Chondrocyte (in vitro differentiated cells): ENCODE data around the gene ZNF488. TPM values are rescaled to one million over a fixed set of nuclear protein-coding genes. Genes with fewer than 3 reads are reported as not detected.

Experiments
- DNase-seq: peaks from one replicate; pipeline ENCODE4 v3.0.0; 2021; ENCODE audit warnings: mixed read lengths, low spot score
- H3K27ac Mint-ChIP-seq: one replicate; pipeline ENCODE4 v1.8.0; 2021; ENCODE audit warnings: mild to moderate bottlenecking, moderate library complexity, mixed read lengths; ENCODE audit not compliant: unreplicated experiment
- H3K27me3 Mint-ChIP-seq: 2 replicates; pipeline ENCODE4 v1.8.0; 2021; ENCODE audit warnings: low read depth, mixed read lengths
- H3K36me3 Mint-ChIP-seq: 2 replicates; pipeline ENCODE4 v1.8.0; 2021; ENCODE audit warnings: low read depth, mixed read lengths
- H3K4me1 Mint-ChIP-seq: 2 replicates; pipeline ENCODE4 v1.8.0; 2021; ENCODE audit warnings: low read depth, mild to moderate bottlenecking, mixed read lengths
- H3K4me3 Mint-ChIP-seq: one replicate; pipeline ENCODE4 v1.8.0; 2021; ENCODE audit warnings: mild to moderate bottlenecking, moderate library complexity, mixed read lengths; ENCODE audit not compliant: unreplicated experiment
- H3K9me3 Mint-ChIP-seq: 2 replicates; pipeline ENCODE4 v1.8.0; 2021; ENCODE audit warnings: low read depth, mixed read lengths
- CTCF ChIP-seq: fragments of 200-600 bp; sonication (generic); IDR thresholded peaks from 2 replicates; pipeline ENCODE4 v1.5.0; 2021; ENCODE audit warnings: antibody characterized with exemption, mild to moderate bottlenecking, moderate library complexity
- total RNA-seq: library from RNA; stranded (reverse); gene quantifications from 3 replicates; pipeline ENCODE4 v1.2.1, GENCODE V29; 2021

Gene ZNF488
- total RNA-seq, 1 donor from 2014 or later, result 0.17 TPM

GRCh38 chr10:47370878-47371277 lies 13.2 kb downstream of the ZNF488 start:
- no peak for DNase-seq
- peaks cover 44% of the 10 kb centered on the region for H3K4me1 Mint-ChIP-seq
- no peak for TF ChIP-seq CTCF
- no peak overlapping the region for H3K4me3 Mint-ChIP-seq
- H3K27me3 Mint-ChIP-seq, result peaks cover 3% of the 10 kb centered on the region
- no peak overlapping the region for H3K27ac Mint-ChIP-seq
- no peaks in the 10 kb centered on the region for H3K9me3 Mint-ChIP-seq
- H3K36me3 Mint-ChIP-seq, result peaks cover 1% of the 10 kb centered on the region

GRCh38 chr10:47370015-47370767 lies 13.9 kb downstream of the ZNF488 start:
- H3K27ac Mint-ChIP-seq, result no peak overlapping the region
- H3K4me1 Mint-ChIP-seq, result peaks cover 39% of the 10 kb centered on the region
- no peaks in the 10 kb centered on the region for H3K9me3 Mint-ChIP-seq
- peaks cover 3% of the 10 kb centered on the region for H3K27me3 Mint-ChIP-seq
- H3K4me3 Mint-ChIP-seq, result no peak overlapping the region
- DNase-seq, result peak; percentile 59
- TF ChIP-seq CTCF, result no peak
- H3K36me3 Mint-ChIP-seq, result peaks cover 1% of the 10 kb centered on the region

GRCh38 chr10:47369251-47369894 lies 14.7 kb downstream of the ZNF488 start:
- Mint-ChIP-seq H3K4me1 (peaks cover 31% of the 10 kb centered on the region), H3K4me3 (no peak overlapping the region), H3K27ac (no peak overlapping the region), H3K36me3 (peaks cover 1% of the 10 kb centered on the region), H3K9me3 (no peaks in the 10 kb centered on the region), H3K27me3 (peaks cover 5% of the 10 kb centered on the region)
- DNase-seq, result no peak
- TF ChIP-seq CTCF, result no peak

GRCh38 chr10:47368431-47369180 lies 15.5 kb downstream of the ZNF488 start:
- Mint-ChIP-seq H3K4me3 (no peak overlapping the region), H3K4me1 (peaks cover 23% of the 10 kb centered on the region), H3K36me3 (peaks cover 1% of the 10 kb centered on the region), H3K9me3 (no peaks in the 10 kb centered on the region), H3K27me3 (peaks cover 5% of the 10 kb centered on the region), H3K27ac (no peak overlapping the region)
- peak; percentile 88 for DNase-seq
- TF ChIP-seq CTCF, result no peak

- Mint-ChIP-seq H3K27me3 (peaks cover 5% of the 10 kb centered on the region), H3K4me3 (no peak overlapping the region)
- peak; percentile 82 for DNase-seq
Observed at GRCh38 chr10:47367646-47368045, 16.4 kb downstream of the ZNF488 start.

More at GRCh38 chr10:47367646-47368045, 16.4 kb downstream of the ZNF488 start:
- Mint-ChIP-seq H3K4me1 (peaks cover 14% of the 10 kb centered on the region), H3K9me3 (no peaks in the 10 kb centered on the region), H3K27ac (no peak overlapping the region), H3K36me3 (peaks cover 1% of the 10 kb centered on the region)
- TF ChIP-seq CTCF, result no peak
